Measurements from ENCODE around the gene PARD3.
"Not testable (repeated sequence)": the region's sequence is repeated elsewhere in the genome, so short reads cannot be mapped to it uniquely, and the experiment has no call there.

Gene PARD3

DNA sequence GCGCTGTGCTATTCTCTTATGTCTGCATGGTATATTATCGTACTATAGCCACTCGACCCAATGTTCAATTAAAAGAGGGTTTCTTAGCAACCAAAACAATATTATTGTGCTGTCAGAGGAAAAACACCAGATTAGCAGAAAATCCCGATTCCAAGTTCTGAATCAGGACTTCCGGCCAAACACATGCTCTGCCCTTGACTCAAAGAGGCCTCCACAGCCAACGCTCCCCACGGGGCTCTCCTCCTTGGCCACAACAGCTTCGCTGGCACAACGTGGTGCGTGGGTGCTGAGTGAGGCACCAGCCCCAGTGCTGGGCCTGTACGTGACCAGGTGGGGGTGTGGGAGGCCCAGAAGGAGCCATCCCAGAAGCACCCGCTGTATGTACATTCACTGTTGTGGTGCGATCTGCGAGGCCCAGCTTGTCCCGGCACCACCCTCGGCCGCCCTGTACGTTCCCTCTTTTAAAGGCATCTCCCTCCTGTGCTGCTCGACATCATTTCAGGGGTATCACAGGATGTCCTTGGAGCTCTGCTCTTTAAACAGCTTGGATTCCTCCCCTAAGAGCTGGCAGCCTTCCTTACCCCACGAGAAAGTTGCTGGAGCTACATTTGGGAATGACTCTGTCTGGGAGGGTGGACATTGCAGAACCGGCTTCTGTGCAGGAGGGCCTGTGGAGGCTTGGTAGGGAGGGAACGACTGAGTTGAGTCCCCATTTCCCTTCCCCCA, 736.2 kb downstream of the PARD3 start:
- Mint-ChIP-seq H3K4me3 (no peak overlapping the region), H3K27me3 (no peaks in the 10 kb centered on the region), H3K9me3 (peaks cover 4% of the 10 kb centered on the region), H3K27ac (no peak overlapping the region), H3K36me3 (ENCODE audit: low read depth) (no peaks in the 10 kb centered on the region), H3K4me1 (ENCODE audit: low read depth) (no peaks in the 10 kb centered on the region)

DNA sequence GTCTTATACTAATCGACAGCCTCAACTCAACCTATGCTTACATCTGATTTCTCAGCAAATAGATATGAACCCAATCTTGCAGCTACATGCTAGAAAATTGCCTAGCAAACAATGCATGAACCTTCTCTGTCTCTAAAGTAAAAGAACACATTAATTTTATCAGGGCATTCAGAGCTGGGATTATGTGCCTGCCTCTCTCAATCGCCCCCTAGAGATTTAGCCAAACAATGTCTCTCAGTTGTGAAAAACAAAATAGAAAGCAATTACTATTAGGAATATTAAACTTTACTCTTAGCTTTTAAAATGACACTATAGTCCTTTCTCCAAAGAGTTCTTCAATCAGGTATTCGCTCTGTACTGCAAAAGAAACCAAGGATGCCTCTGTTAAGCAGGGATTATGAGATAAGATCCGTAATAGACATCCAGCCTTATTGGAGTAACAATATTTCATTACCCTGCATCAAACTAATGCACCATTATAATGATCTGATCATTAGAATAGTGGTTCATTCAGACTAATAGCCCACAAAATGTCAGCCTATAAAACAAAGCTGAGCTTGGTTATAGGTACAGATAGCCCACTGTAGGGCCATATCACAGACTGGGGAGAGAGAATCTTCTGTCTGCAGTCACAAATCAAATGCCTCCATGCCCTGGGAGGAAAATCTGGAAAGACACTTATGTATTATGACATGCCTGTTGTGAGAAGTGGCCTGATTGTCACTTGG, 736.9 kb downstream of the PARD3 start:
- Mint-ChIP-seq H3K27ac (no peak overlapping the region), H3K36me3 (ENCODE audit: low read depth) (no peaks in the 10 kb centered on the region), H3K9me3 (no peaks in the 10 kb centered on the region), H3K27me3 (no peaks in the 10 kb centered on the region), H3K4me3 (no peak overlapping the region), H3K4me1 (ENCODE audit: low read depth) (no peaks in the 10 kb centered on the region)

DNA sequence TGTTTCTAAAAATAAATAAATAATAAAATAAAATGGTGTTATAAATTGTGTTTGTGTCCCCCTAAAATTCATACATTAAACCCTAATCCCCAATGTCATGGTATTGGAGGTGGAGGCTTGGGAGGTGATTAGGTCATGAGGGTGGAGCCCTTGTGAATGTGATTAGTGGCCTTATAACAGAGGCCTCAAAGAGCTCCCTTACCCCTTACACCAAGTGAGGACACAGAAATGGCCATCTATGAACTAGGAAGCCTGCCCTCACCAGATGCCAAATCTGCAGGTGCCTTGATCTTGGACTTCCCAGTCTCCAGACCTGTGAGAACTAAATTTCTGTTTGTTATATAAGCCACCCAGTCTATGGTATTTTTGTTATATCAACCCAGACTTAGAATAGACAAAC, 738.7 kb downstream of the PARD3 start:
- Mint-ChIP-seq H3K4me1 (ENCODE audit: low read depth) (no peaks in the 10 kb centered on the region), H3K36me3 (ENCODE audit: low read depth) (no peaks in the 10 kb centered on the region), H3K9me3 (no peaks in the 10 kb centered on the region), H3K27me3 (no peaks in the 10 kb centered on the region), H3K27ac (no peak overlapping the region), H3K4me3 (no peak overlapping the region)

DNA sequence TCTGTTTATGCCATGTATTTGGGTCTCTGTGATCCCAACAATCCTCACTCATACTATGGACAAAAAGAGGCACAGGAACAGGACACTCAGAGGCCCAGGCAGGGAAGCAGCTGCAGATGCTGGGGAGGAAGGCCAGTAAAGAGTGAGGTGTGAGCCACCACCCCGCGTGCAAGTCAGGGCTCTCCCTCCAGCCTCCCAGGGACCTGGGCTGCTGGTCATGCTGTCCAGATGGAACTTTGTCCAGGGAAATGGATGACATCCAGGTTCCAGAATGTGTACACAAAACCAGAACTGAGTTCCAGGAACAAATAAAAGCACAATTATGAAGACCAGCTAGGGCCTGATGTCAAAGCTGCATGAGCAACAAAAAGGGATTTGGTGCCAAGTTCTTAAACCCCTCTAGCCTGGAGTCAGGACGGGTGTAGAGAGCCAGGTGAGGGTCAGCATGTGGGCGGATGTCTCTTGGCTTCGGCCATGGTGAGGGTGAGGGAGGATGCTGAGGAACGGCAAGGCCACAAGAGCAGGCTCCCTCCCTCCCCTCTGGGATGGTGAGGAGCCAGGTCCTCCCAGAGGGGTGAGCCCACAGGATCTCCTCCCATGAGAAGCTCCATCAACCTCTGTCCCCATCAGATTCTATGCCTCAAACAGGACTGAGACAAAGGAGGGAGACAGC, 739.7 kb downstream of the PARD3 start:
- no peak overlapping the region for H3K27ac Mint-ChIP-seq
- no peak overlapping the region for H3K4me3 Mint-ChIP-seq
- H3K9me3 Mint-ChIP-seq, result no peaks in the 10 kb centered on the region
- no peaks in the 10 kb centered on the region for H3K4me1 Mint-ChIP-seq (ENCODE audit: low read depth)
- no peaks in the 10 kb centered on the region for H3K27me3 Mint-ChIP-seq
- no peaks in the 10 kb centered on the region for H3K36me3 Mint-ChIP-seq (ENCODE audit: low read depth)

DNA sequence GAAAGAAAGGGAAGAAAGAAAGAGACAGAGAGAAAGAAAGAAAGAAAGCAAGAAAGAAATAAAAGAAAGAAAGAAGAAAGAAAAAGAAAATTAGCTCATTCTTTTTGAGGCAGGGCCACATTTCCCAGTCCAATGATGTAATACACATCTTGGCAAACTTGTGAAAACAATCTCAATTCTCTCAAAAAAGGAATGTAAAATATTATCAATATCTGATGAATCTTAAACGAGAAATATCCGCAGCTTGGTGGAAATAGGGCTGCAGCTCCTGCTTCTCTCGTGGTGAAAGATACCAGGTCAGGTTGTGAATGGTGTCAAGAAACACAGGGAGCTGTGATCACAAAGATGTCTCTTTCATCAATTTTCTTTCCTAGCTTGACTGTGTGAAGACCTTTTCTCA, 741.0 kb downstream of the PARD3 start:
- H3K27me3 Mint-ChIP-seq, result no peaks in the 10 kb centered on the region
- H3K9me3 Mint-ChIP-seq, result no peaks in the 10 kb centered on the region
- H3K4me1 Mint-ChIP-seq (ENCODE audit: low read depth), result no peaks in the 10 kb centered on the region
- no peak overlapping the region for H3K4me3 Mint-ChIP-seq
- no peaks in the 10 kb centered on the region for H3K36me3 Mint-ChIP-seq (ENCODE audit: low read depth)
- H3K27ac Mint-ChIP-seq, result no peak overlapping the region

DNA sequence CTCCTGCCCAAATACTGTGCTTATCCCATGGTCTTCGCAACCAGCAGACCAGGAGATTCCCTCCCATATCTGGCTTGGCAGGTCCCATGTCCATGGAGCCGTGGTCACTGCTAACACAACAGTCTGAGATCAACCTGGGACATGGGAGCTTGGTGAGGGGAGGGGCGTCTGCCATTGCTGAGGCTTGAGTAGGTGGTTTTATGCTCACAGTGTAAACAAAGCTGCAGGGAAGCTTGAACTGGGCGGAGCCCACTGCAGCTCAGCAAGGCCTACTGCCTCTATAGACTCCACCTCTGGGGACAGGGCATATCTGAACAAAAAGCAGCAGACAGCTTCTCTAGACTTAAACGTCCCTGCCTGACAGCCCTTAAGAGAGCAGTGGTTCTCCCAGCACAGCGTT, 747.4 kb downstream of the PARD3 start:
- H3K4me3 Mint-ChIP-seq; H3K4me1 Mint-ChIP-seq (ENCODE audit: low read depth); H3K27ac Mint-ChIP-seq; H3K36me3 Mint-ChIP-seq (ENCODE audit: low read depth); H3K27me3 Mint-ChIP-seq; H3K9me3 Mint-ChIP-seq: not testable (repeated sequence)

DNA sequence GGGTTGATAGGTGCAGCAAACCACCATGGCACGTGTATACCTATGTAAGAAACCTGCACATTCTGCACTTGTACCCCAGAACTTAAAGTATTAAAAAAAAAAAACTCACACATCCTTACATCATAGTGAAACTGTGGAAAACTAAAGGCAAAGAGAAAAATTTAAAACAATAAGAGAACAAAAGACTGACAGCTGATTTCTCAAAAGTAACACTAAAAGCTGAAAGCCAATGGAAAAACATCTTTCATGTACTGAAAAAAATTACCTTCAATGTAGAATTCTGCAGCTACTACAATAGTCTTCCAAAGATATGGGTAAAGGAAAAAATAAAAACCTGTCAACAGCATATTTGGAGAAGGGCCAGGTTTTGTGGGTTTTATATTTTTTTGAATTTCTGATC, 751.5 kb downstream of the PARD3 start:
- Mint-ChIP-seq H3K9me3 (peaks cover 16% of the 10 kb centered on the region), H3K27me3 (peaks cover 2% of the 10 kb centered on the region), H3K4me1 (ENCODE audit: low read depth) (no peaks in the 10 kb centered on the region), H3K4me3 (no peak overlapping the region), H3K36me3 (ENCODE audit: low read depth) (no peaks in the 10 kb centered on the region), H3K27ac (no peak overlapping the region)

DNA sequence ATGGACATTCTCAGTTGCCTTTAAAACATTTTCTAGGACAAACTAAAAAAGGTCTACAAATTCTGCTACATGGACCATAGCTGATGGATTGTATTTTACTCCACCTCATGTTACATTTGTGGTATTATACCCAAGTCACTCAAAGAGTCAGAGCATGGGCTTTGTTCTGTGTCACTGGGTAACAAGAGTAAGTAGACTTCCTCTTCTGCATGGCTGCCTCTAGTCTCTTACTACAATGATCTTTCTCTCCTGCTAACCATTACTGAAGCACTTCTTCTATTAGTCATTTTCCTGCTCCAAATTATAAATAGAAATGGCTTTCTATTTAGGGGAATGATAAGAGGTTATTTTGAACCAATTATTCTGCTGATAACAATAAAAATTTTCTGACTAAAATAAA, 753.3 kb downstream of the PARD3 start:
- peaks cover 16% of the 10 kb centered on the region for H3K9me3 Mint-ChIP-seq
- no peaks in the 10 kb centered on the region for H3K4me1 Mint-ChIP-seq (ENCODE audit: low read depth)
- H3K36me3 Mint-ChIP-seq (ENCODE audit: low read depth), result no peaks in the 10 kb centered on the region
- no peak overlapping the region for H3K27ac Mint-ChIP-seq
- H3K4me3 Mint-ChIP-seq, result no peak overlapping the region
- no peaks in the 10 kb centered on the region for H3K27me3 Mint-ChIP-seq
